ENCODE measurements around the gene TOPBP1. TPM values are rescaled to one million over a fixed set of nuclear protein-coding genes. Genes with fewer than 3 reads are reported as not detected.

The TOPBP1 gene
- polyA plus RNA-seq, 1 donor (not counting 4 experiments of a cell fraction or from before 2014, with no cell fraction given): 26.1 TPM

- FAIRE-seq (no peak), DNase-seq (ENCODE audit: low read depth, low spot score) (no peak)
- Histone ChIP-seq H3K4me2 (ENCODE audit: control insufficient read depth, extremely low read depth, insufficient read depth, low read depth, low read length) (peak overlapping the region; percentile 98), H3K4me3 (ENCODE audit: control insufficient read depth in 2 of 3, extremely low read depth in 1 of 3, insufficient read depth in 2 of 3, low read depth in 1 of 3, low read length in 3 of 3) (peak overlapping the region; percentile 80 to 92 (median 84)), H3K36me3 (ENCODE audit: control insufficient read depth in 2 of 2, extremely low read depth in 1 of 2, insufficient read depth in 2 of 2, low read length in 2 of 2) (peaks cover 9 to 46% of the 10 kb centered on the region in 2 experiments), H3K9ac (ENCODE audit: control insufficient read depth, extremely low read depth, insufficient read depth, low read length) (peak overlapping the region; percentile 85), H3K4me1 (ENCODE audit: control insufficient read depth, extremely low read depth, insufficient read depth, low read length) (peaks cover 43% of the 10 kb centered on the region), H3K9me1 (ENCODE audit: control insufficient read depth, extremely low read depth, insufficient read depth, low read length) (no peaks in the 10 kb centered on the region), H3K27ac (ENCODE audit: control insufficient read depth, insufficient read depth, low read length) (peak overlapping the region; percentile 86), H3K79me2 (ENCODE audit: control insufficient read depth, insufficient read depth, low read length) (peaks cover 71% of the 10 kb centered on the region), H3K9me3 (ENCODE audit: control insufficient read depth, low read depth, low read length) (no peaks in the 10 kb centered on the region), H3K27me3 (ENCODE audit: control insufficient read depth, extremely low read depth, insufficient read depth, low read length) (no peaks in the 10 kb centered on the region), H2AFZ (ENCODE audit: control insufficient read depth, low read length) (no peak overlapping the region), H4K20me1 (ENCODE audit: control insufficient read depth, extremely low read depth, insufficient read depth, low read length) (peaks cover 36% of the 10 kb centered on the region)
- dilution Hi-C loops (cut with MboI; ENCODE audit: extremely low pct_ligation_motif_present, low sequenced_read_pairs): no loop called here
- TF ChIP-seq CTCF (optimal IDR thresholded peaks at IDR 0.05 in 1 of 3, IDR thresholded peaks at IDR 0.05 in 1 of 3, conservative IDR thresholded peaks at IDR 0.05 in 1 of 3; ENCODE audit: extremely low read depth in 1 of 3, insufficient read depth in 2 of 3, low read length in 3 of 3) (no peak), EZH2 (IDR thresholded peaks at IDR 0.05; ENCODE audit: low read length) (no peak)
These were observed 85.6 kb downstream of the TOPBP1 start for GRCh38 chr3:133576169-133576568.

- DNase-seq (ENCODE audit: low read depth, low spot score): no peak
- H3K4me1 ChIP-seq (ENCODE audit: control insufficient read depth, extremely low read depth, insufficient read depth, low read length): peaks cover 53% of the 10 kb centered on the region
- H4K20me1 ChIP-seq (ENCODE audit: control insufficient read depth, extremely low read depth, insufficient read depth, low read length): peaks cover 32% of the 10 kb centered on the region
- no peaks in the 10 kb centered on the region for H3K9me1 ChIP-seq (ENCODE audit: control insufficient read depth, extremely low read depth, insufficient read depth, low read length)
- peak overlapping the region; percentile 85 for H3K9ac ChIP-seq (ENCODE audit: control insufficient read depth, extremely low read depth, insufficient read depth, low read length)
- no peak for FAIRE-seq
- peaks cover 60% of the 10 kb centered on the region for H3K79me2 ChIP-seq (ENCODE audit: control insufficient read depth, insufficient read depth, low read length)
- no peak overlapping the region for H2AFZ ChIP-seq (ENCODE audit: control insufficient read depth, low read length)
- H3K27me3 ChIP-seq (ENCODE audit: control insufficient read depth, extremely low read depth, insufficient read depth, low read length): no peaks in the 10 kb centered on the region
- H3K4me3 ChIP-seq (ENCODE audit: control insufficient read depth in 2 of 3, extremely low read depth in 1 of 3, insufficient read depth in 2 of 3, low read depth in 1 of 3, low read length in 3 of 3): peak overlapping the region; percentile 80 to 92 (median 84)
- peaks cover 9 to 40% of the 10 kb centered on the region in 2 experiments for H3K36me3 ChIP-seq (ENCODE audit: control insufficient read depth in 2 of 2, extremely low read depth in 1 of 2, insufficient read depth in 2 of 2, low read length in 2 of 2)
- no peaks in the 10 kb centered on the region for H3K9me3 ChIP-seq (ENCODE audit: control insufficient read depth, low read depth, low read length)
- dilution Hi-C loops (cut with MboI; ENCODE audit: extremely low pct_ligation_motif_present, low sequenced_read_pairs): no loop called here
- no peak for TF ChIP-seq CTCF (optimal IDR thresholded peaks at IDR 0.05 in 1 of 3, IDR thresholded peaks at IDR 0.05 in 1 of 3, conservative IDR thresholded peaks at IDR 0.05 in 1 of 3; ENCODE audit: extremely low read depth in 1 of 3, insufficient read depth in 2 of 3, low read length in 3 of 3)
- TF ChIP-seq EZH2 (IDR thresholded peaks at IDR 0.05; ENCODE audit: low read length): no peak
- H3K27ac ChIP-seq (ENCODE audit: control insufficient read depth, insufficient read depth, low read length): peak overlapping the region; percentile 86
- H3K4me2 ChIP-seq (ENCODE audit: control insufficient read depth, extremely low read depth, insufficient read depth, low read depth, low read length): peak overlapping the region; percentile 98
These were observed 86.7 kb downstream of the TOPBP1 start for GRCh38 chr3:133575086-133575485.
